T-helper 1 cell (primary cell): ENCODE measurements around the gene STK11.

Experiments
- DNase-seq, 5 donors: peaks; one replicate each; pipeline ENCODE4 v3.0.0-alpha.2; 2012 to 2020

The STK11 gene

GRCh38 chr19:1251330-1252220 is 46.0 kb downstream of the STK11 start:
- peak; percentile 47 to 76 (median 63) for DNase-seq

GRCh38 chr19:1252221-1252820 is 46.7 kb downstream of the STK11 start:
- peak in 4 of 5 donors; percentile 44 to 78 (median 54) for DNase-seq

- peak; percentile 63 to 86 (median 70) for DNase-seq
Measured at GRCh38 chr19:1252821-1253513, 47.4 kb downstream of the STK11 start.

- DNase-seq = no peak
Measured at GRCh38 chr19:1253514-1254080, 48.0 kb downstream of the STK11 start.

- no peak for DNase-seq
Measured at GRCh38 chr19:1254081-1254527, 48.5 kb downstream of the STK11 start.

GRCh38 chr19:1254530-1255185 is 49.1 kb downstream of the STK11 start:
- DNase-seq = no peak

GRCh38 chr19:1255186-1256161 is 49.9 kb downstream of the STK11 start:
- no peak for DNase-seq

GRCh38 chr19:1256646-1257474 is 51.3 kb downstream of the STK11 start:
- DNase-seq = no peak

- DNase-seq = no peak
Measured at GRCh38 chr19:1257475-1258162, 52.0 kb downstream of the STK11 start.

GRCh38 chr19:1258163-1258492 is 52.5 kb downstream of the STK11 start:
- DNase-seq = no peak

- no peak for DNase-seq
Measured at GRCh38 chr19:1258707-1259205, 53.2 kb downstream of the STK11 start.

GRCh38 chr19:1259206-1259875 is 53.8 kb downstream of the STK11 start:
- peak; percentile 59 to 85 (median 64) for DNase-seq

- DNase-seq = peak in 2 of 5 donors; percentile 58 to 64
Measured at GRCh38 chr19:1259876-1260748, 54.5 kb downstream of the STK11 start.

GRCh38 chr19:1260749-1261537 is 55.4 kb downstream of the STK11 start:
- DNase-seq = peak; percentile 95 to 99 (median 96)

GRCh38 chr19:1261538-1261797 is 55.9 kb downstream of the STK11 start:
- DNase-seq = peak in 1 of 5 donors; percentile 36

GRCh38 chr19:1261798-1262622 is 56.4 kb downstream of the STK11 start:
- peak in 2 of 5 donors; percentile 47 to 53 for DNase-seq
